GM12878 (cell line): ENCODE measurements around the gene CCDC198. TPM values are rescaled to one million over a fixed set of nuclear protein-coding genes. Genes with fewer than 3 reads are reported as not detected.

Source experiments
- ATAC-seq: fragments of 200-7000 bp; cut with Tn5 transposase; 3 replicates; pipeline ENCODE4 v1.9.1; 2020; ENCODE audit warnings: mild to moderate bottlenecking, moderate library complexity
- BruUV-seq: library from RNA; stranded (reverse); fragments of 400-500 nt; replicated peaks from 2 replicates; lab custom pipeline; 2021; lab: Mats Ljungman, UMichigan
- CTCF ChIA-PET: fragments of 300-600 bp; sonication (Branson Sonifier 250); formaldehyde crosslinking; extraction: SDS; loops from one replicate; lab custom pipeline; 2021; ENCODE audit warnings: inconsistent platforms; lab: Yijun Ruan, JAX
- POLR2A ChIA-PET: fragments of 350-600 bp; formaldehyde crosslinking; extraction: SDS; loops from one replicate; lab custom pipeline; 2021; ENCODE audit warnings: inconsistent platforms; lab: Charles Lee
- RAD21 ChIA-PET: fragments of 300-600 bp; sonication (Branson Sonifier 250); formaldehyde crosslinking; loops from one replicate; lab custom pipeline; 2023; ENCODE audit warnings: antibody characterized with exemption; ENCODE audit not compliant: unreplicated experiment; lab: Charles Lee
- SMC1A ChIA-PET: fragments of 300-600 bp; sonication (Branson Sonifier 250); formaldehyde crosslinking; loops from one replicate; lab custom pipeline; 2023; ENCODE audit not compliant: unreplicated experiment, uncharacterized antibody; lab: Charles Lee
- DNase-seq: peaks from one replicate; pipeline ENCODE4 v3.0.0-alpha.2; 2011; ENCODE audit warnings: low read depth, low spot score
- FAIRE-seq: peaks from 3 replicates; lab custom pipeline; 2011; peaks lifted over from hg19 to GRCh38; lab: Jason Lieb, UNC
- H2AFZ ChIP-seq: 2 replicates; pipeline ENCODE4 v1.6.0; 2011; ENCODE audit warnings: low read depth, low read length, control low read depth; ENCODE audit not compliant: control insufficient read depth
- H3K27ac ChIP-seq: 2 replicates; pipeline ENCODE4 v1.5.1; 2011; ENCODE audit warnings: control low read depth; ENCODE audit not compliant: control insufficient read depth, insufficient read depth
- H3K27me3 ChIP-seq, 2 experiments: replicated peaks in 1 of 2; 2 replicates each; pipeline versions ENCODE4 v1.6.0 to v1.6.1; 2011; ENCODE audit warnings: low read length in 1 of 2; ENCODE audit not compliant: control insufficient read depth in 2 of 2, insufficient read depth in 2 of 2
- H3K36me3 ChIP-seq, 2 experiments: 2 replicates each; pipeline ENCODE4 v1.5.1; 2011; ENCODE audit warnings: low read length in 1 of 2; ENCODE audit not compliant: control insufficient read depth in 2 of 2, insufficient read depth in 2 of 2
- H3K4me1 ChIP-seq: 2 replicates; pipeline ENCODE4 v1.6.1; 2011; ENCODE audit warnings: mild to moderate bottlenecking, low read length, moderate library complexity, mixed read lengths; ENCODE audit not compliant: control insufficient read depth, insufficient read depth
- H3K4me2 ChIP-seq: 2 replicates; pipeline ENCODE4 v1.6.0; 2011; ENCODE audit warnings: control low read depth; ENCODE audit not compliant: control insufficient read depth, insufficient read depth
- H3K4me3 ChIP-seq: fragments of 200-600 bp; sonication (generic); 2 replicates; pipeline ENCODE4 v1.5.1; 2016
- H3K79me2 ChIP-seq: 2 replicates; pipeline ENCODE4 v1.6.0; 2011; ENCODE audit warnings: low read length; ENCODE audit not compliant: control insufficient read depth, insufficient read depth
- H3K9ac ChIP-seq: 2 replicates; pipeline ENCODE4 v1.8.0; 2011; ENCODE audit warnings: low read length, control low read depth, mixed read lengths; ENCODE audit not compliant: control insufficient read depth, insufficient read depth
- H3K9me3 ChIP-seq: replicated peaks from 3 replicates; pipeline ENCODE4 v1.5.1; 2011; ENCODE audit warnings: mild to moderate bottlenecking, low read length; ENCODE audit not compliant: control insufficient read depth, insufficient read depth
- H4K20me1 ChIP-seq: 2 replicates; pipeline ENCODE4 v1.6.0; 2011; ENCODE audit not compliant: control insufficient read depth, insufficient read depth
- CHD4 ChIP-seq: fragments of 200-600 bp; sonication (generic); IDR thresholded peaks from 2 replicates; pipeline ENCODE4 v1.6.1; 2016; ENCODE audit warnings: mild to moderate bottlenecking
- CREM ChIP-seq: IDR thresholded peaks from 2 replicates; pipeline ENCODE4 v1.6.1; 2014; ENCODE audit warnings: antibody characterized with exemption, low read depth
- EZH2 ChIP-seq: IDR thresholded peaks from 2 replicates; pipeline ENCODE4 v1.6.1; 2012; ENCODE audit warnings: low read depth, mild to moderate bottlenecking, control low read depth, inconsistent platforms, low read length, borderline replicate concordance; ENCODE audit not compliant: control insufficient read depth
- NFYB ChIP-seq: IDR thresholded peaks from 2 replicates; pipeline ENCODE4 v1.6.1; 2011; ENCODE audit warnings: low read depth, mild to moderate bottlenecking, low read length, improper control_type of control experiment, moderate library complexity; ENCODE audit not compliant: insufficient read depth
- NRF1 ChIP-seq: conservative IDR thresholded peaks from 2 replicates; pipeline ENCODE4 v1.6.1; 2011; ENCODE audit warnings: mild to moderate bottlenecking, low read depth, low read length, improper control_type of control experiment
- POLR2A ChIP-seq: IDR thresholded peaks from 2 replicates; pipeline ENCODE4 v1.6.1; 2011; ENCODE audit warnings: low read depth, mild to moderate bottlenecking, low read length
- SUZ12 ChIP-seq: fragments of 200-600 bp; sonication (generic); IDR thresholded peaks from one replicate; pipeline ENCODE4 v1.6.1; 2018; ENCODE audit warnings: antibody characterized with exemption, mild to moderate bottlenecking; ENCODE audit not compliant: unreplicated experiment
- TAF1 ChIP-seq: IDR thresholded peaks from 2 replicates; pipeline ENCODE4 v1.6.1; 2011; ENCODE audit warnings: mild to moderate bottlenecking, low read depth, low read length, borderline replicate concordance
- WGBS: methylation state at CpG from one replicate; pipeline ENCODE4 v1.1.6; 2016; ENCODE audit warnings: low lambda C conversion rate; ENCODE audit not compliant: insufficient replicate concordance, insufficient coverage; ENCODE audit errors: missing lambda C conversion rate; 5-methylcytosine and 5-hydroxymethylcytosine counted together
- in situ Hi-C: fragments of 300-500 bp; cut with MboI; formaldehyde crosslinking; loops from 9 replicates; pipeline ENCODE4 v1.14.3; 2018; ENCODE audit warnings: mixed read lengths
- intact Hi-C: fragments of 100-400 bp; cut with micrococcal nuclease; formaldehyde crosslinking; loops from one replicate; pipeline ENCODE4 v1.14.2; 2022; ENCODE audit not compliant: unreplicated experiment
- polyA plus RNA-seq, 11 experiments: library from polyadenylated mRNA; depleted of rRNA in 4 of 11; unstranded in 6 of 11; stranded (reverse) in 5 of 11; fragments of >200 nt; fragmentation: Nextera tagmentation in 4 of 11; fragmentation: Illumina TruSeq in 1 of 11; extraction: Ambion mirVana in 4 of 11; extraction: Trizol in 1 of 11; gene quantifications; 1 replicate in 1 of 11; 2 replicates in 10 of 11; pipeline versions ENCODE4 v1.2.1 to v1.2.3, GENCODE V29; 2011 to 2016; ENCODE audit warnings: inconsistent platforms in 2 of 11, missing spikeins in 2 of 11, low read depth in 1 of 11
- total RNA-seq, 4 experiments: library from RNA; depleted of rRNA in 3 of 4; stranded (reverse); fragments of >200 nt in 3 of 4; fragmentation: Illumina TruSeq in 1 of 4; extraction: Trizol in 1 of 4; gene quantifications; 2 replicates each; pipeline versions ENCODE4 v1.2.1 to v1.2.3, GENCODE V29; 2013 to 2021
- TF ChIP-seq, protein P1 (sequence below): fragments of 450-650 bp; IDR thresholded peaks from 2 replicates; pipeline ENCODE4 v1.6.1; 2016; ENCODE audit warnings: mild to moderate bottlenecking
- TF ChIP-seq, protein P2 (sequence below): fragments of 450-650 bp; IDR thresholded peaks from 2 replicates; pipeline ENCODE4 v1.6.1; 2016; ENCODE audit warnings: mild to moderate bottlenecking, moderate library complexity, borderline replicate concordance

Gene CCDC198
- total and polyA plus RNA-seq, 10 of the 15 experiments (the other 5 are each of a cell fraction or from before 2014, with no cell fraction given) = 1.3 to 12.5 (median 2.3) TPM

- DNase-seq = no peak
- Histone ChIP-seq H3K4me2 (no peak overlapping the region), H3K9me3 (no peaks in the 10 kb centered on the region), H3K9ac (no peak overlapping the region), H3K79me2 (no peaks in the 10 kb centered on the region), H3K27me3 (no peaks in the 10 kb centered on the region), H3K27ac (no peak overlapping the region), H3K4me3 (no peak overlapping the region), H4K20me1 (no peaks in the 10 kb centered on the region), H3K4me1 (no peaks in the 10 kb centered on the region), H3K36me3 (no peaks in the 10 kb centered on the region), H2AFZ (no peak overlapping the region)
- no peak for ATAC-seq
- 0% methylated on average over 2 of the region's 2 CpGs for WGBS
- CTCF ChIA-PET = interaction anchor here (1.2 to 2.4 kb wide), 2 partner anchors 10 to 12 kb away, joined by 5 to 7 read pairs; no protein-coding TSS in a partner anchor
- no peak for FAIRE-seq
- intact Hi-C loops (no loop called here), in situ Hi-C loops (no loop called here)
- POLR2A ChIA-PET = no interaction called here
- TF ChIP-seq, protein P1, sequence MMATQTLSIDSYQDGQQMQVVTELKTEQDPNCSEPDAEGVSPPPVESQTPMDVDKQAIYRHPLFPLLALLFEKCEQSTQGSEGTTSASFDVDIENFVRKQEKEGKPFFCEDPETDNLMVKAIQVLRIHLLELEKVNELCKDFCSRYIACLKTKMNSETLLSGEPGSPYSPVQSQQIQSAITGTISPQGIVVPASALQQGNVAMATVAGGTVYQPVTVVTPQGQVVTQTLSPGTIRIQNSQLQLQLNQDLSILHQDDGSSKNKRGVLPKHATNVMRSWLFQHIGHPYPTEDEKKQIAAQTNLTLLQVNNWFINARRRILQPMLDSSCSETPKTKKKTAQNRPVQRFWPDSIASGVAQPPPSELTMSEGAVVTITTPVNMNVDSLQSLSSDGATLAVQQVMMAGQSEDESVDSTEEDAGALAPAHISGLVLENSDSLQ = no peak
- TF ChIP-seq NRF1 = no peak
- TF ChIP-seq NFYB = no peak
- no peak for TF ChIP-seq EZH2
- no peak for TF ChIP-seq CHD4
- TF ChIP-seq CREM = no peak
- TF ChIP-seq TAF1 = no peak
- no peak for TF ChIP-seq POLR2A
- TF ChIP-seq SUZ12 = no peak
- TF ChIP-seq, protein P2, sequence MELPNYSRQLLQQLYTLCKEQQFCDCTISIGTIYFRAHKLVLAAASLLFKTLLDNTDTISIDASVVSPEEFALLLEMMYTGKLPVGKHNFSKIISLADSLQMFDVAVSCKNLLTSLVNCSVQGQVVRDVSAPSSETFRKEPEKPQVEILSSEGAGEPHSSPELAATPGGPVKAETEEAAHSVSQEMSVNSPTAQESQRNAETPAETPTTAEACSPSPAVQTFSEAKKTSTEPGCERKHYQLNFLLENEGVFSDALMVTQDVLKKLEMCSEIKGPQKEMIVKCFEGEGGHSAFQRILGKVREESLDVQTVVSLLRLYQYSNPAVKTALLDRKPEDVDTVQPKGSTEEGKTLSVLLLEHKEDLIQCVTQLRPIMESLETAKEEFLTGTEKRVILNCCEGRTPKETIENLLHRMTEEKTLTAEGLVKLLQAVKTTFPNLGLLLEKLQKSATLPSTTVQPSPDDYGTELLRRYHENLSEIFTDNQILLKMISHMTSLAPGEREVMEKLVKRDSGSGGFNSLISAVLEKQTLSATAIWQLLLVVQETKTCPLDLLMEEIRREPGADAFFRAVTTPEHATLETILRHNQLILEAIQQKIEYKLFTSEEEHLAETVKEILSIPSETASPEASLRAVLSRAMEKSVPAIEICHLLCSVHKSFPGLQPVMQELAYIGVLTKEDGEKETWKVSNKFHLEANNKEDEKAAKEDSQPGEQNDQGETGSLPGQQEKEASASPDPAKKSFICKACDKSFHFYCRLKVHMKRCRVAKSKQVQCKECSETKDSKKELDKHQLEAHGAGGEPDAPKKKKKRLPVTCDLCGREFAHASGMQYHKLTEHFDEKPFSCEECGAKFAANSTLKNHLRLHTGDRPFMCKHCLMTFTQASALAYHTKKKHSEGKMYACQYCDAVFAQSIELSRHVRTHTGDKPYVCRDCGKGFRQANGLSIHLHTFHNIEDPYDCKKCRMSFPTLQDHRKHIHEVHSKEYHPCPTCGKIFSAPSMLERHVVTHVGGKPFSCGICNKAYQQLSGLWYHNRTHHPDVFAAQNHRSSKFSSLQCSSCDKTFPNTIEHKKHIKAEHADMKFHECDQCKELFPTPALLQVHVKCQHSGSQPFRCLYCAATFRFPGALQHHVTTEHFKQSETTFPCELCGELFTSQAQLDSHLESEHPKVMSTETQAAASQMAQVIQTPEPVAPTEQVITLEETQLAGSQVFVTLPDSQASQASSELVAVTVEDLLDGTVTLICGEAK = no peak
- BruUV-seq = no TSS peak
- RAD21 ChIA-PET = no interaction called here
- SMC1A ChIA-PET = interaction anchor here (1.3 kb wide), 1 partner anchor 14 kb away, joined by 3 read pairs; no protein-coding TSS in a partner anchor
Measured at GRCh38 chr14:57478050-57478449, 15.6 kb downstream of the CCDC198 start.
